OCI-LY7 (cell line): ENCODE measurements around the gene NCAPD3.
"Not testable (repeated sequence)": the region's sequence is repeated elsewhere in the genome, so short reads cannot be mapped to it uniquely, and the experiment has no call there.

Source experiments
- CTCF ChIP-seq: fragments of 200-600 bp; sonication (generic); conservative IDR thresholded peaks from 2 replicates; pipeline ENCODE4 v1.5.1; 2014; ENCODE audit warnings: mild to moderate bottlenecking, antibody characterized with exemption, low read length, moderate library complexity, mixed read lengths
- EZH2phosphoT487 ChIP-seq: fragments of 200-600 bp; sonication (generic); IDR thresholded peaks from 2 replicates; pipeline ENCODE4 v1.6.1; 2018; ENCODE audit warnings: low read depth, borderline replicate concordance, mild to moderate bottlenecking, mixed run types, antibody characterized with exemption, low read length, moderate library complexity, mixed read lengths

- TF ChIP-seq EZH2phosphoT487, CTCF: not testable (repeated sequence)
These were observed 110.0 kb downstream of the NCAPD3 start for GRCh38 chr11:134113787-134114186.
